Immature natural killer cell (primary cell): ENCODE data around the gene HOXA4. TPM values are rescaled to one million over a fixed set of nuclear protein-coding genes. Genes with fewer than 3 reads are reported as not detected.
A peak's percentile ranks its signal among the peaks of the same experiment; 100 is the strongest.

ENCODE experiments used
- DNase-seq, 3 donors: peaks; one replicate each; pipeline ENCODE4 v3.0.0; 2022; ENCODE audit warnings: mixed read lengths in 1 of 3
- H3K27ac Mint-ChIP-seq, 6 donors: one replicate each; pipeline ENCODE4 v1.8.0; 2020; ENCODE audit warnings: mixed read lengths in 6 of 6, mild to moderate bottlenecking in 5 of 6, inconsistent platforms in 4 of 6, moderate library complexity in 3 of 6
- H3K27me3 Mint-ChIP-seq, 3 donors: one replicate each; pipeline ENCODE4 v1.8.0; 2020 to 2021; ENCODE audit warnings: low read depth in 3 of 3, mild to moderate bottlenecking in 3 of 3, mixed read lengths in 3 of 3, moderate library complexity in 3 of 3, inconsistent platforms in 1 of 3
- H3K36me3 Mint-ChIP-seq, 3 donors: one replicate each; pipeline ENCODE4 v1.8.0; 2020; ENCODE audit warnings: mixed read lengths in 3 of 3, inconsistent platforms in 2 of 3, mild to moderate bottlenecking in 2 of 3
- H3K4me1 Mint-ChIP-seq, 2 donors: one replicate each; pipeline ENCODE4 v1.8.0; 2020; ENCODE audit warnings: inconsistent platforms in 2 of 2, mild to moderate bottlenecking in 2 of 2, mixed read lengths in 2 of 2, moderate library complexity in 1 of 2
- H3K4me3 Mint-ChIP-seq, 5 donors: one replicate each; pipeline ENCODE4 v1.8.0; 2020; ENCODE audit warnings: mild to moderate bottlenecking in 5 of 5, mixed read lengths in 5 of 5, inconsistent platforms in 3 of 5, moderate library complexity in 3 of 5
- H3K9me3 Mint-ChIP-seq, 6 donors: one replicate each; pipeline ENCODE4 v1.8.0; 2020; ENCODE audit warnings: mild to moderate bottlenecking in 6 of 6, mixed read lengths in 6 of 6, inconsistent platforms in 4 of 6, moderate library complexity in 3 of 6
- polyA plus RNA-seq, 3 donors: library from polyadenylated mRNA; unstranded; fragments of 300-500 nt; fragmentation: Illumina TruSeq; gene quantifications; one replicate each; pipeline ENCODE4 v1.2.3, GENCODE V29; 2021

Gene HOXA4
- polyA plus RNA-seq, 3 donors from 2014 or later = 0.51 to 1.2 TPM; not detected in 1

DNA sequence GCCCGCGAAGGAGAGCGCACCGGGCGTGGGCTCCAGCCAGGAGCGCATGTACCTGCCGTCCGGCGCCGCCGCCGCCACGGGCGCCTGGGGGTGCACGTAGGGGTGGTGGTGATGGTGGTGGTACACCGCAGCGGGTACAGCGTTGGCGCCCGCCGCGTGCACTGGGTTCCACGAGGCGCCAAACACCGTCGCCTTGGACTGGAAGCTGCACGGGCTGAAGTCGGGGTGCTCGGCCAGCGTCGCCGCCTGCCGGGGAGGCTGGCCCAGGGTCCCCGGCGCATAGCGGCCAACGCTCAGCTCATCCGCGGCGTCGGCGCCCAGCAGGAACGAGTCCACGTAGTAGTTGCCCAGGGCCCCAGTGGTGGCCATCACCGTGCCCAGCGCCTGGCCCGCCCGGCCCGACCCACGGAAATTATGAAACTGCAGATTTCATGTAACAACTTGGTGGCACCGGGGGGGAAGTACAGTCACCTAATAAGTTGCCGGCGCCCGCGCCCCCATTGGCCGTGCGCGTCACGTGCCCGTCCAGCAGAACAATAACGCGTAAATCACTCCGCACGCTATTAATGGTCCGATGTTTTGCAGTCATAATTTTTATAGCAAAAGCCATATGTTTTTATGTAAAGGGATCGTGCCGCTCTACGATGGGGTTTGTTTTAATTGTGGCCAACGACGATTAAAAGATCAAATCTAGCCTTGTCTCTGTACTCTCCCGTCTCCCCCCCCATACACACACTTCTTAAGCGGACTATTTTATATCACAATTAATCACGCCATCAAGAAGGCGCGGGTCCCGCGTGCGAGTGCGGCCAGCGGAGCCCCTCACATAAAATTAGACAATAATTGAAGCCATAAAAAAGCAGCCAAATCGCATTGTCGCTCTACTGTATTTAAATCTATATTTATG, 34.8 kb upstream of the HOXA4 start, which contains the start of gene HOXA9:
Gene HOXA9, minus strand, starts transcription at position 449 of the 907 bp plus-strand sequence. Its CDS starts 80 bp downstream, at position 369.
- Mint-ChIP-seq H3K27ac (peak within 1 kb of the TSS in 5 of 6 donors; percentile 44 to 75 (median 51)), H3K4me1 (peaks cover 35 to 58% of the 10 kb centered on the region in 2 donors), H3K27me3 (peaks cover 51 to 74% (median 61%) of the 10 kb centered on the region in 3 donors), H3K9me3 (peaks cover 0 to 2% (median 0%) of the 10 kb centered on the region in 6 donors), H3K36me3 (peaks cover 0 to 5% (median 2%) of the 10 kb centered on the region in 3 donors), H3K4me3 (peak within 1 kb of the TSS; percentile 80 to 95 (median 89))
- DNase-seq = peak; percentile 54 to 66 (median 59)

- Mint-ChIP-seq H3K9me3 (peaks cover 0 to 2% (median 0%) of the 10 kb centered on the region in 6 donors), H3K4me3 (peak overlapping the region; percentile 71 to 95 (median 80)), H3K27me3 (peaks cover 50 to 75% (median 64%) of the 10 kb centered on the region in 3 donors), H3K4me1 (peaks cover 37 to 62% of the 10 kb centered on the region in 2 donors), H3K36me3 (peaks cover 0 to 5% (median 0%) of the 10 kb centered on the region in 3 donors), H3K27ac (peak overlapping the region in 2 of 6 donors; percentile 27 to 35)
- DNase-seq = no peak
These were observed 34.0 kb upstream of the HOXA4 start for GRCh38 chr7:27164367-27165088.

- Mint-ChIP-seq H3K4me3 (peak overlapping the region; percentile 52 to 95 (median 80)), H3K4me1 (peaks cover 36 to 63% of the 10 kb centered on the region in 2 donors), H3K27me3 (peaks cover 50 to 76% (median 64%) of the 10 kb centered on the region in 3 donors), H3K9me3 (peaks cover 0 to 2% (median 0%) of the 10 kb centered on the region in 6 donors), H3K27ac (peak overlapping the region in 2 of 6 donors; percentile 27 to 35), H3K36me3 (peaks cover 0 to 5% (median 0%) of the 10 kb centered on the region in 3 donors)
- DNase-seq = no peak
These were observed 33.4 kb upstream of the HOXA4 start for GRCh38 chr7:27164045-27164366.

- no peak for DNase-seq
These were observed 32.9 kb upstream of the HOXA4 start for GRCh38 chr7:27163288-27164044.

DNA sequence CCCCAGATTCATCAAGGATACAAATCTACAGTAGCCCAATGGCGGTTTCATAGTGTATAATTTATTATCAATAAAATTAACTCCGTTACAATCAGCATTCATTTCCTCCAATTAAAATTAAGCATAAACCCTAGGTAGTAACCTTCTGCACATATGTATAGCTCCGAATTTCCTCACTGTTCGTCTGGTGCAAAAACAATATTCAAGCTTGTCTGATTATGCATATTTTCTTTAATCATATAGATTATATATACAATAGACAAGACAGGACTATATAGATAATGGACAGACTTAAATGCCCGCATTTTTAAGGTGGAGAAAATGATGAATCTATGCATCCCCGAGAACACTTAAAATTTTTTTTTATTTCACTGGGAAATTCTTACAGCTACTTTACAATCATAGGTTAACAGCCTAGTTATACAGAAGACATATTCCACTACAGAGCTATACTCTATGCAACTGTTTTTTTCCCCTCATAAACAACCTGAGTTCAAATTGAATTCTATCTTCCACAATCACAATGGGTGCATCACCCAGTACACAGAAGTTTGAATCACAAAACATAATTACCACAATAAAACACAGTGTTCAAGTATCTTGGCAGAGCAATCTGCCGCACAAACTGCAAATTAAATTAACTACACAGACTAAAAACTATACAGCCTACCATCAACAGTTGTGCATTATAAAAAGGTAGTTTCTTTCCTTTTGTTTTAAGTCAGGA, 32.2 kb upstream of the HOXA4 start:
- peaks cover 29 to 58% of the 10 kb centered on the region in 2 donors for H3K4me1 Mint-ChIP-seq

More at GRCh38 chr7:27163288-27164044, 32.9 kb upstream of the HOXA4 start:
- Mint-ChIP-seq H3K4me3 (peak overlapping the region; percentile 49 to 95 (median 80)), H3K4me1 (peaks cover 33 to 63% of the 10 kb centered on the region in 2 donors), H3K27ac (peak overlapping the region in 2 of 6 donors; percentile 35 to 42), H3K9me3 (peaks cover 0 to 2% (median 0%) of the 10 kb centered on the region in 6 donors), H3K36me3 (peaks cover 0 to under 1% (median 0%) of the 10 kb centered on the region in 3 donors), H3K27me3 (peaks cover 49 to 76% (median 61%) of the 10 kb centered on the region in 3 donors)

DNA sequence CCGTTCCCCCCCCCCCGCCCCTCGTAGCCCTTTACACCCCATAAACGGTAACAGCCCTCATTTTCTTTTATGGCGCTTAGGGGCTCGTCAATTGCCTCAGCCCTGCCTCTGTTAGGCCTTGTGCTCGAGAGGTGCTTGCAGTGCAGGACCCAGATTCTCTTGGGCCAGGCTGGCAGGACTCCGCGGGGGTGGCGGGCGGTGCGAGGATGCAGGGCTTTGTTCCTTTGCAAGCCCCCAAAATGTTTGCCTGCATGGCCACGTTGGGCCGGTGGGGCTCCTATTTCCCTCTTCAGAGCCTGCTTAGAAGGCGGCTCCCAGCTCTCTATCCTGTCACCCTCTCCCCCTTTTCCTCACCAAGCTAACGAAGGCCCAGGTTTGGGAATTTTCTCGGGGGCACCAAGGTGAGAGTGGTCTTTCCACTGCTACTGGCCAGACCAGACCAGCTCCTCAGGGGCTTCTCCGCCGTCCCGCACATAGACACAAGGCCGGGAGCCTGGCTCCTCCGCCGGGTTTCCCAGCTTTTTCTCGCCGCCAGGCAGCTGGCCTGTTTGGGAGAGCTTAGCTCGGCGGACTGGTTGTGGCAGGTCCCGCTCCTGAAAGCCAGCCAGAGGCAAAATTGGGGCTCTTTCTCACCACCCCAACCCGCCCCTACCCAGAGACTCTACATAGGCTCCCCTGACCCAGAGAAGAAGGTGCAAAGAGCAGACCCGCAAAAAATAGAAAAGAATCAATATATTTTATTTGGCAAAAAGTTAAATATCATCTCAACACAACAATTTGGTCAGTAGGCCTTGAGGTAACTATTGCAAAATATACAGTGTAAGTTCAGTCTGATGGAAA, 31.4 kb upstream of the HOXA4 start:
- no peak overlapping the region for H3K4me3 Mint-ChIP-seq
- DNase-seq = no peak
- H3K9me3 Mint-ChIP-seq = peaks cover 0 to 3% (median 0%) of the 10 kb centered on the region in 6 donors
- peaks cover 27 to 54% of the 10 kb centered on the region in 2 donors for H3K4me1 Mint-ChIP-seq
- no peaks in the 10 kb centered on the region for H3K36me3 Mint-ChIP-seq
- H3K27ac Mint-ChIP-seq = no peak overlapping the region
- peaks cover 50 to 76% (median 62%) of the 10 kb centered on the region in 3 donors for H3K27me3 Mint-ChIP-seq

More for the DNA sequence above, 32.2 kb upstream of the HOXA4 start:
- Mint-ChIP-seq H3K27me3 (peaks cover 49 to 76% (median 60%) of the 10 kb centered on the region in 3 donors), H3K4me3 (no peak overlapping the region), H3K9me3 (peaks cover 0 to 3% (median 0%) of the 10 kb centered on the region in 6 donors), H3K27ac (no peak overlapping the region), H3K36me3 (no peaks in the 10 kb centered on the region)
- no peak for DNase-seq

- no peak for DNase-seq
- Mint-ChIP-seq H3K4me3 (peak overlapping the region; percentile 74 to 88 (median 81)), H3K9me3 (peaks cover 0 to 3% (median 0%) of the 10 kb centered on the region in 6 donors), H3K27ac (no peak overlapping the region), H3K36me3 (no peaks in the 10 kb centered on the region), H3K27me3 (peaks cover 54 to 76% (median 63%) of the 10 kb centered on the region in 3 donors), H3K4me1 (peaks cover 30 to 58% of the 10 kb centered on the region in 2 donors)
These were observed 30.7 kb upstream of the HOXA4 start for GRCh38 chr7:27161214-27161720.

- Mint-ChIP-seq H3K4me1 (peaks cover 29 to 59% of the 10 kb centered on the region in 2 donors), H3K27ac (peak overlapping the region in 1 of 6 donors; percentile 30)
These were observed 30.1 kb upstream of the HOXA4 start for GRCh38 chr7:27160546-27161213.

DNA sequence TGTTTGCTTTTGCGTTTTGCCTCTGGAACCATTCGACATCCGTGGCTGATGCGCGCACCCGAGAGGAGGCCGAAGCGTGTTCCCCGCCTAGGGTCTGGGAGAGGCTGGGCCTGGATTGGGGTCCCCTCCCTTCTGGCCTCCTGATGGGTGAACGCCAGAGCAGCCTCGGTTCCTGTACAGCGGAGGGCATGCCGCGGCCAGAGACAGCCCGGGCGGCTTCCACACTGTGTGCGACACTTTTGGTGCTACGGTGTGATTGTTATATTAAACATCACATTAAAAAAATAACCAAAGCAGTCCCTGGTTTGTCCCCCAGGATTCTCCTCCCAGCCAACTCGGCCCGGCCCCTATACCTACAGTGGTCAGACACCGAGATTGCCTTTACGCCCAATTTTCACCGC, 29.6 kb upstream of the HOXA4 start:
- H3K4me3 Mint-ChIP-seq = peak overlapping the region; percentile 74 to 82 (median 81)
- H3K27me3 Mint-ChIP-seq = peaks cover 55 to 76% (median 64%) of the 10 kb centered on the region in 3 donors
- peaks cover 30 to 60% of the 10 kb centered on the region in 2 donors for H3K4me1 Mint-ChIP-seq

More at GRCh38 chr7:27160546-27161213, 30.1 kb upstream of the HOXA4 start:
- DNase-seq = peak; percentile 82 to 86 (median 85)
- Mint-ChIP-seq H3K36me3 (no peaks in the 10 kb centered on the region), H3K9me3 (peaks cover 0 to 3% (median 0%) of the 10 kb centered on the region in 6 donors), H3K27me3 (peaks cover 55 to 76% (median 63%) of the 10 kb centered on the region in 3 donors), H3K4me3 (peak overlapping the region; percentile 74 to 88 (median 82))

DNA sequence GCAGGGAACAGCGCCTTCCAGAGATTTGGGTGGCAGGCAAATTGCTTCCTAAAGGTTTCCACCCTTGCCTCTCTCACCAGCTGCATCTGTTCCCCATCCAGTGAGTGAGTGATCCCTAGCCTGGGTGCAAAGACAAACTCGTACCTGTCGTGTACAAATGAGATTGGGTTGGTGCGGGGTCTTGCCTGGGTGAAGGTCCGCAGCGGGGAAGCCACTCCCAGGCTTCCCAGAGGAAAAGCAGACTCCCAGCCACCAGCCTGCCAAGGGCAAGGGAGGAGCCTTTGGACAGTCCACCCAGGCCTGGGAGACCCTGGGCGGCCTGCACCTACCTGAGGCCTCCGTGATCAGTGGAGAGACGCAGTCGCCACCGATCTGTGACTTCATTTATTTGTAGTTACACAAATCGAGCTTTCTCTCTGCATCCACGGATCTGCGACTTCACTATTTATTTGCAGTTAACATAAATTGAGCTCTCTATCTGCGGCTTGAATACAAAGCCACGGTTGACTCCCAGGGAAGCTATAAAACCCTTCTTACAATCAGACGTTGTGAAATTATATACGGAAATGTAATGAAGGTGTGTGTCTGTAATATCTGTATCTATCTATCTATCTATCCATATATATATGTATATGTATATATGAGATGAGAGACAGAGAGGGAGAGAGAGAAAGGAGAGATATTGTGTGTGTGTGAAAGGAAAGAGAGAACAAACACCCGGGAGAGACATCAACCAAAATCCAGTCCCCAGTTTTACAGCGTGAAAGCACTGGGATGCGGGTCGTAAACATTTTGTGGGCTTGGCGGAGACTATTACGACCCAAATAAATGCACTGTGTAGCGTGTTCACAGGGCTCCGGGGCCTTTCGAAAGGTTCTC, 28.9 kb upstream of the HOXA4 start:
- Mint-ChIP-seq H3K9me3 (peaks cover 0 to 5% (median 0%) of the 10 kb centered on the region in 6 donors), H3K27me3 (peaks cover 56 to 78% (median 67%) of the 10 kb centered on the region in 3 donors)
- DNase-seq = no peak

More for the DNA sequence above, 29.6 kb upstream of the HOXA4 start:
- no peak overlapping the region for H3K27ac Mint-ChIP-seq
- no peak for DNase-seq
- no peaks in the 10 kb centered on the region for H3K36me3 Mint-ChIP-seq
- H3K9me3 Mint-ChIP-seq = peaks cover 0 to 3% (median 0%) of the 10 kb centered on the region in 6 donors

More for the DNA sequence above, 28.9 kb upstream of the HOXA4 start:
- H3K4me1 Mint-ChIP-seq = peaks cover 32 to 61% of the 10 kb centered on the region in 2 donors
- no peak overlapping the region for H3K27ac Mint-ChIP-seq
- H3K4me3 Mint-ChIP-seq = peak overlapping the region; percentile 74 to 82 (median 81)
- H3K36me3 Mint-ChIP-seq = no peaks in the 10 kb centered on the region
